HEK293 (cell line): ENCODE results near the gene GAPDHS.

ENCODE experiments used
- CTCF ChIA-PET: fragments of 350-600 bp; formaldehyde crosslinking; extraction: SDS; loops from one replicate; lab custom pipeline; 2021; ENCODE audit warnings: antibody characterized with exemption; lab: Yijun Ruan, JAX
- POLR2A ChIA-PET: fragments of 300-600 bp; formaldehyde crosslinking; extraction: SDS; loops from one replicate; lab custom pipeline; 2020; ENCODE audit warnings: antibody characterized with exemption, inconsistent platforms; lab: Yijun Ruan, JAX
- H3K27ac ChIP-seq: fragments of 200-500 bp; sonication (Bioruptor generic); 2 replicates; pipeline ENCODE4 v1.5.1; 2014; ENCODE audit warnings: low read depth, low read length, control low read depth, inconsistent platforms; ENCODE audit errors: extremely low read depth
- H3K36me3 ChIP-seq, 2 experiments: fragments of 200-500 bp in 1 of 2; sonication (Bioruptor generic) in 1 of 2; 1 replicate in 1 of 2; 2 replicates in 1 of 2; pipeline ENCODE4 v1.5.1; 2014 to 2017; ENCODE audit warnings: inconsistent platforms in 2 of 2, low read length in 2 of 2; ENCODE audit not compliant: control insufficient read depth in 2 of 2, insufficient read depth in 1 of 2
- H3K4me1 ChIP-seq: fragments of 200-500 bp; sonication (Bioruptor generic); 2 replicates; pipeline ENCODE4 v1.5.1; 2014; ENCODE audit warnings: mild to moderate bottlenecking, low read length, inconsistent platforms; ENCODE audit not compliant: control insufficient read depth, insufficient read depth
- H3K4me3 ChIP-seq: 2 replicates; pipeline ENCODE4 v1.5.1; 2011; ENCODE audit warnings: low read depth, mild to moderate bottlenecking, control low read depth, low read length, moderate library complexity
- H3K9me3 ChIP-seq: fragments of 200-500 bp; sonication (Bioruptor generic); 2 replicates; pipeline ENCODE4 v1.5.1; 2014; ENCODE audit warnings: low read depth, low read length, inconsistent platforms; ENCODE audit not compliant: control insufficient read depth, insufficient read depth
- BCL6B ChIP-seq: fragments of 450-650 bp; formaldehyde crosslinking; IDR thresholded peaks from 2 replicates; pipeline ENCODE4 v1.5.1; 2017; ENCODE audit warnings: missing biosample characterization, missing genetic modification characterization
- GLIS1 ChIP-seq: fragments of 450-650 bp; formaldehyde crosslinking; IDR thresholded peaks from 2 replicates; pipeline ENCODE4 v1.5.1; 2016; ENCODE audit warnings: missing biosample characterization, missing genetic modification characterization
- PATZ1 ChIP-seq: fragments of 450-650 bp; formaldehyde crosslinking; IDR thresholded peaks from 2 replicates; pipeline ENCODE4 v1.5.1; 2016; ENCODE audit warnings: missing biosample characterization, missing genetic modification characterization
- TRIM28 ChIP-seq: IDR thresholded peaks from 2 replicates; pipeline ENCODE4 v1.6.1; 2011; ENCODE audit warnings: low read length, control low read depth, borderline replicate concordance
- WT1 ChIP-seq: fragments of 450-650 bp; formaldehyde crosslinking; IDR thresholded peaks from 2 replicates; pipeline ENCODE4 v1.5.1; 2016; ENCODE audit warnings: missing biosample characterization, missing genetic modification characterization
- ZBTB1 ChIP-seq: fragments of 450-650 bp; formaldehyde crosslinking; IDR thresholded peaks from 2 replicates; pipeline ENCODE4 v1.5.1; 2016; ENCODE audit warnings: missing biosample characterization, missing genetic modification characterization
- ZBTB10 ChIP-seq: fragments of 450-650 bp; formaldehyde crosslinking; IDR thresholded peaks from 2 replicates; pipeline ENCODE4 v1.5.1; 2016; ENCODE audit warnings: missing biosample characterization, missing genetic modification characterization
- ZBTB49 ChIP-seq: fragments of 450-650 bp; formaldehyde crosslinking; IDR thresholded peaks from 2 replicates; pipeline ENCODE4 v1.5.1; 2016; ENCODE audit warnings: missing biosample characterization, missing genetic modification characterization, low read depth
- ZBTB7A ChIP-seq: fragments of 450-650 bp; formaldehyde crosslinking; IDR thresholded peaks from 2 replicates; pipeline ENCODE4 v1.5.1; 2016; ENCODE audit warnings: low read depth, missing biosample characterization, missing genetic modification characterization
- ZFHX2 ChIP-seq: fragments of 450-650 bp; formaldehyde crosslinking; conservative IDR thresholded peaks from 2 replicates; pipeline ENCODE4 v1.5.1; 2016; ENCODE audit warnings: missing biosample characterization, missing genetic modification characterization
- ZFP41 ChIP-seq: fragments of 450-650 bp; formaldehyde crosslinking; IDR thresholded peaks from 2 replicates; pipeline ENCODE4 v1.5.1; 2016; ENCODE audit warnings: missing biosample characterization, missing genetic modification characterization, borderline replicate concordance
- ZNF148 ChIP-seq: fragments of 450-650 bp; formaldehyde crosslinking; IDR thresholded peaks from 2 replicates; pipeline ENCODE4 v1.5.0; 2017; ENCODE audit warnings: missing biosample characterization, missing genetic modification characterization, borderline replicate concordance
- ZNF366 ChIP-seq: fragments of 450-650 bp; formaldehyde crosslinking; conservative IDR thresholded peaks from 2 replicates; pipeline ENCODE4 v1.5.1; 2016; ENCODE audit warnings: missing biosample characterization, missing genetic modification characterization
- ZNF561 ChIP-seq: fragments of 450-650 bp; IDR thresholded peaks from 2 replicates; pipeline ENCODE4 v1.5.1; 2018; ENCODE audit warnings: missing biosample characterization, missing genetic modification characterization, borderline replicate concordance
- ZNF585B ChIP-seq: fragments of 450-650 bp; formaldehyde crosslinking; IDR thresholded peaks from 2 replicates; pipeline ENCODE4 v1.5.1; 2016; ENCODE audit warnings: missing biosample characterization, missing genetic modification characterization
- ZNF629 ChIP-seq: fragments of 450-650 bp; formaldehyde crosslinking; IDR thresholded peaks from 2 replicates; pipeline ENCODE4 v1.5.1; 2017; ENCODE audit warnings: missing biosample characterization, missing genetic modification characterization
- ZNF692 ChIP-seq: fragments of 450-650 bp; formaldehyde crosslinking; IDR thresholded peaks from 2 replicates; pipeline ENCODE4 v1.5.1; 2016; ENCODE audit warnings: missing biosample characterization, missing genetic modification characterization
- TF ChIP-seq, protein P1 (sequence below): fragments of 450-650 bp; formaldehyde crosslinking; IDR thresholded peaks from 2 replicates; pipeline ENCODE4 v1.5.1; 2016; ENCODE audit warnings: missing biosample characterization, missing genetic modification characterization, borderline replicate concordance

GAPDHS gene

DNA sequence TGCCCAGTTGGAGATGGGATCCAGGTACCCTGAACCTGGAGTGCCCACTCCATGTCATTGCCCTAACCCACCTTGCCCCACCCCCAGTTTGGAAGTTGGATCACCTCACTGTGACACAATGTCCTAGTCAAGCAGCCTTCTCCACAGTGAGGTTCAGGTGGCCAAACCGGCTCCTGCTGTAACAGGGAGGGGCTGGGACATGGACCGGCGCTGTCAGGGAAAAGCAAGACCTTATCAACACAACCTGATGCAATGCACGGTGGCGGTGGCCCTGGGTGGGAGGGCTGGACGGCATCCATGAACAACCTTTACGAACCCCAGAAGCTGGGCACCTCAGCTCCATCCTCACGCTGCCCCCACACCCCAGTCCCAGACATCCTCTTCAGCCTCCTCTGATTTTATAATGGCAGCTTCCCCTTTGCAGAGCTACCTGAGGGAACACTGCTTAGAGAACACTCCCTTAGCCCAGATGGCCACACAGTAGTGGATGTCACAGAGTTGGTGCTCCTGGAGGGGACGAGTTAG is 41.4 kb upstream of the GAPDHS start:
- H3K36me3 ChIP-seq, result no peaks in the 10 kb centered on the region
- POLR2A ChIA-PET, result interaction anchor here (1.7 kb wide), 1 partner anchor 19 kb away, joined by 5 read pairs; no protein-coding TSS in a partner anchor
- H3K9me3 ChIP-seq, result no peaks in the 10 kb centered on the region
- H3K27ac ChIP-seq, result no peak overlapping the region
- H3K4me3 ChIP-seq, result no peak overlapping the region
- no peaks in the 10 kb centered on the region for H3K4me1 ChIP-seq
- no peak for TF ChIP-seq ZBTB49 (tag by site-specific recombination)
- no peak for TF ChIP-seq ZFP41 (tag by site-specific recombination)
- no peak for TF ChIP-seq ZNF585B (tag by site-specific recombination)
- TF ChIP-seq ZNF561, result no peak
- no peak for TF ChIP-seq ZBTB7A (tag by site-specific recombination)
- TF ChIP-seq WT1 (tag by site-specific recombination), result no peak
- no peak for TF ChIP-seq ZFHX2 (tag by site-specific recombination)
- no peak for TF ChIP-seq GLIS1
- TF ChIP-seq ZNF148, result no peak
- no peak for TF ChIP-seq PATZ1
- TF ChIP-seq ZBTB10 (tag by site-specific recombination), result no peak
- TF ChIP-seq ZNF366 (tag by site-specific recombination), result no peak
- TF ChIP-seq, all 188 proteins: peak for 0
- CTCF ChIA-PET, result interaction anchor here (0.6 to 8.4 kb wide), 13 partner anchors 9 to 719 kb away, joined by 3 to 237 read pairs (median 4); partner anchors contain the start of genes FFAR3 and GPR42

GRCh38 chr19:35493971-35494370 is 39.3 kb upstream of the GAPDHS start:
- ChIA-PET CTCF (interaction anchor here (0.6 to 8.4 kb wide), 10 partner anchors 13 to 427 kb away, joined by 3 to 237 read pairs (median 13); partner anchors contain the start of genes CD22, FFAR1 and FFAR3), POLR2A (interaction anchor here (0.6 kb wide), 1 partner anchor 141 kb away, joined by 3 read pairs; no protein-coding TSS in a partner anchor)
- H3K27ac ChIP-seq, result no peak overlapping the region
- no peaks in the 10 kb centered on the region for H3K4me1 ChIP-seq
- peaks cover 2 to 8% of the 10 kb centered on the region in 2 experiments for H3K36me3 ChIP-seq
- no peaks in the 10 kb centered on the region for H3K9me3 ChIP-seq
- no peak overlapping the region for H3K4me3 ChIP-seq
- TF ChIP-seq ZBTB1 (tag by site-specific recombination), result no peak
- TF ChIP-seq, protein P1, sequence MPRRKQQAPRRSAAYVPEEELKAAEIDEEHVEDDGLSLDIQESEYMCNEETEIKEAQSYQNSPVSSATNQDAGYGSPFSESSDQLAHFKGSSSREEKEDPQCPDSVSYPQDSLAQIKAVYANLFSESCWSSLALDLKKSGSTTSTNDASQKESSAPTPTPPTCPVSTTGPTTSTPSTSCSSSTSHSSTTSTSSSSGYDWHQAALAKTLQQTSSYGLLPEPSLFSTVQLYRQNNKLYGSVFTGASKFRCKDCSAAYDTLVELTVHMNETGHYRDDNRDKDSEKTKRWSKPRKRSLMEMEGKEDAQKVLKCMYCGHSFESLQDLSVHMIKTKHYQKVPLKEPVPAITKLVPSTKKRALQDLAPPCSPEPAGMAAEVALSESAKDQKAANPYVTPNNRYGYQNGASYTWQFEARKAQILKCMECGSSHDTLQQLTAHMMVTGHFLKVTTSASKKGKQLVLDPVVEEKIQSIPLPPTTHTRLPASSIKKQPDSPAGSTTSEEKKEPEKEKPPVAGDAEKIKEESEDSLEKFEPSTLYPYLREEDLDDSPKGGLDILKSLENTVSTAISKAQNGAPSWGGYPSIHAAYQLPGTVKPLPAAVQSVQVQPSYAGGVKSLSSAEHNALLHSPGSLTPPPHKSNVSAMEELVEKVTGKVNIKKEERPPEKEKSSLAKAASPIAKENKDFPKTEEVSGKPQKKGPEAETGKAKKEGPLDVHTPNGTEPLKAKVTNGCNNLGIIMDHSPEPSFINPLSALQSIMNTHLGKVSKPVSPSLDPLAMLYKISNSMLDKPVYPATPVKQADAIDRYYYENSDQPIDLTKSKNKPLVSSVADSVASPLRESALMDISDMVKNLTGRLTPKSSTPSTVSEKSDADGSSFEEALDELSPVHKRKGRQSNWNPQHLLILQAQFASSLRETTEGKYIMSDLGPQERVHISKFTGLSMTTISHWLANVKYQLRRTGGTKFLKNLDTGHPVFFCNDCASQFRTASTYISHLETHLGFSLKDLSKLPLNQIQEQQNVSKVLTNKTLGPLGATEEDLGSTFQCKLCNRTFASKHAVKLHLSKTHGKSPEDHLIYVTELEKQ (tag by site-specific recombination), result no peak
- no peak for TF ChIP-seq ZNF629 (tag by site-specific recombination)
- no peak for TF ChIP-seq ZNF692 (tag by site-specific recombination)
- TF ChIP-seq TRIM28, result no peak
- TF ChIP-seq BCL6B, result no peak
